ENCODE measurements around the gene LCN6.

LCN6 gene

DNA sequence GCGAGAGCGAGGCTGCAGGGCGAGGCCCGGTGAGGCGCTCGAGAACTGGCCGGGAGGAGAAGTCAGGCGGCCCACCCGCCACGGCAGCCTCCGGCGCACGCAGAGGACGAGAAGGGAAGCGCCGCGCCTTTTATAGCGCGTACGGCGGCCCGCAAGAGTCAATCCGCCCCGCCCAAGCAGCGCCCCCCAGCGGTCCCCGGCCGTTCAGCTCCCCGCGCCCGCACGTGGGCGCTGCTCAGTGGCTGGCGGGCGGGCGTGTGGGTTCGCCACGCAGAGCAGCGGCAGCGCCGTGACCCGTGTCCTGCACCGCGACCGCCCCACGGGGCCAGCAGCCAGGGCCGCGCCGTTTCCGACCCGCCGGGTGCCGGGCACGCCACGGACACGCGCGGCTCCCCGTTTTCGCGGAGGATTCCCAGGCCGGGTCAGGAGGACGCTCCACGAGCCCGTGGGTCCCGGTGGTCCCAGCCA, 20.2 kb downstream of the LCN6 start:
- H3K27ac ChIP-seq: peak overlapping the region; percentile 74
- peak overlapping the region; percentile 82 for H3K4me3 ChIP-seq
- no peaks in the 10 kb centered on the region for H3K9me3 ChIP-seq (ENCODE audit: low read depth, low read length)
- peak overlapping the region; percentile 98 for H3K9ac ChIP-seq (ENCODE audit: insufficient read length)
- DNase-seq (ENCODE audit: low read depth, low spot score): no peak
- H3K36me3 ChIP-seq (ENCODE audit: insufficient read depth, low read length): peaks cover 39% of the 10 kb centered on the region
- TF ChIP-seq EZH2 (IDR thresholded peaks at IDR 0.05) (no peak), POLR2AphosphoS5 (IDR thresholded peaks at IDR 0.05; ENCODE audit: borderline replicate concordance, low read depth, low read length) (peak; percentile 98), FOXP2 (optimal IDR thresholded peaks at IDR 0.05; ENCODE audit: control extremely low read depth, extremely low read length, insufficient read depth) (no peak)

DNA sequence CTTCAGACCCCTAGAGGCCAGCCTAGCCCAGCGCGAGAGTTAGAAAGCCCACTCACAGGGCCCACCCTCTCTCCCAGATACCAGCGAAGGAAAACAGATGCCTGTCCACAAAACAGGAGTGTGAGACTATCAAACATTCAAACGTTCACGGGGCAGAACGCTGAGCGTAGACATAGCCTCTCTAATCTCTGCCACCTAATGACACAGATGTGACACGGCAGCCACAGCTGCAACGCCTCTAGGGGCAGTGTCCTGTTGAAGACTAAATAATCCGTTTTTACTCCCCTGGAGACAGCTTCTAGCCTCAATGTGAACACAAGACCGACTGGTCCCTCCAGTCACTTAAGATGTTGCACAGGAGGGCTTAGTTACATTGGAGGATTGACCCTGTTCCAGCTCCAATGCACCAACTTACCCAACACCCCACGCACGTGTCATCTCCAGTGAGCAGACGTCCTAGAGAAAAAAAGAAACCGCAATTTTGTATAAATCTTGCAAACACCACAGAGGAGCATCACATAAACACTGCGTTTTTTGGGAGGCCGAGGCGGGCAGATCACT, 21.6 kb downstream of the LCN6 start:
- Histone ChIP-seq H3K27ac (peak overlapping the region; percentile 25), H3K9me3 (ENCODE audit: low read depth, low read length) (no peaks in the 10 kb centered on the region), H3K36me3 (ENCODE audit: insufficient read depth, low read length) (peaks cover 40% of the 10 kb centered on the region), H3K9ac (ENCODE audit: insufficient read length) (peak overlapping the region; percentile 98), H3K4me3 (peak overlapping the region; percentile 82)
- TF ChIP-seq POLR2AphosphoS5 (IDR thresholded peaks at IDR 0.05; ENCODE audit: borderline replicate concordance, low read depth, low read length) (no peak), EZH2 (IDR thresholded peaks at IDR 0.05) (no peak), FOXP2 (optimal IDR thresholded peaks at IDR 0.05; ENCODE audit: control extremely low read depth, extremely low read length, insufficient read depth) (no peak)
- DNase-seq (ENCODE audit: low read depth, low spot score): no peak

DNA sequence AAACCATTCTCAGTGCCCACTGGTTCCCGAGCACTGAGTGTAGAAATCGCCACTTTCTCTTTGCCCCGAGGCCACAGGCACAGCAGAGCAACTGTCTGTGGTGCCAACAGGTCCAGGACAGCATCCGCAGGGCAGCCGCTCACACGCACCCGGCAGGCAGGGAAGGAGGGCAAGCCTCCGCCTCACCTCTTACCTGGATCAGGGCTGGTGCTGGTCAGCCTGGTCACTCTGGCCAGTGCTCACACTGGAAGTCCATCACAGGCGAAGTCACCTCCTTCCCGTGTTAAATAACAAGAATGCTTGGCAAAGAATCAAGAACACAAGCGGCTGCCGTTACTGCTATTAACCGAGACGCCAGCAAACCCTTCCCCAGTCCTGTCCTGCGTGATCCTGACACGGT, 22.2 kb downstream of the LCN6 start:
- peak overlapping the region; percentile 82 for H3K4me3 ChIP-seq
- peaks cover 40% of the 10 kb centered on the region for H3K36me3 ChIP-seq (ENCODE audit: insufficient read depth, low read length)
- H3K9ac ChIP-seq (ENCODE audit: insufficient read length): peak overlapping the region; percentile 98
- TF ChIP-seq FOXP2 (optimal IDR thresholded peaks at IDR 0.05; ENCODE audit: control extremely low read depth, extremely low read length, insufficient read depth): no peak
- no peak for TF ChIP-seq EZH2 (IDR thresholded peaks at IDR 0.05)
- TF ChIP-seq POLR2AphosphoS5 (IDR thresholded peaks at IDR 0.05; ENCODE audit: borderline replicate concordance, low read depth, low read length): no peak
- H3K27ac ChIP-seq: peak overlapping the region; percentile 25
- H3K9me3 ChIP-seq (ENCODE audit: low read depth, low read length): no peaks in the 10 kb centered on the region
- DNase-seq (ENCODE audit: low read depth, low spot score): no peak

GRCh38 chr9:136725612-136726011, 22.7 kb downstream of the LCN6 start:
- Histone ChIP-seq H3K27ac (peak overlapping the region; percentile 25; the same call in 1 of the 2 replicates), H3K36me3 (ENCODE audit: insufficient read depth, low read length) (peaks cover 40% of the 10 kb centered on the region), H3K9ac (ENCODE audit: insufficient read length) (peak overlapping the region; percentile 98), H3K9me3 (ENCODE audit: low read depth, low read length) (no peaks in the 10 kb centered on the region), H3K4me3 (peak overlapping the region; percentile 82)
- no peak for DNase-seq (ENCODE audit: low read depth, low spot score)
- no peak for TF ChIP-seq FOXP2 (optimal IDR thresholded peaks at IDR 0.05; ENCODE audit: control extremely low read depth, extremely low read length, insufficient read depth)
- no peak for TF ChIP-seq EZH2 (IDR thresholded peaks at IDR 0.05)
- no peak for TF ChIP-seq POLR2AphosphoS5 (IDR thresholded peaks at IDR 0.05; ENCODE audit: borderline replicate concordance, low read depth, low read length)

DNA sequence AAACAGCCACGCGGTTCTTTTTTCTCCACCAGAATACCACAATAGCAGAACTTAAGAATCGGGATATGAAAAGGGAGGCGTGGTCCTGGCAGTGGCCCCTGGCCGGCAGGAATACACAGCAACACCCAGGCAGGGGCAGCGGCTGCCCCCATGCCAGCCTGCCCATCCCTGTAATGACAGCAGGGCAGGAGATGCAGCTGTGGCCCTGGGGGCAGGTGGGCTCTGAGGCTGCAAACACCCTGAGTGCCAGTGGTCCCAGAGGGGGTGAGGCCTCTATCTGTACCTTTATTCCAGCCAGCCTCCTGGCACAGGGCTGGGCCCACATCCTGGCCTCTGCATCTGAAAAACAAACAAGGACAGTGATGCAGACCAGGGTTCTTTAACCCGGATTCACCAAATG, 23.6 kb downstream of the LCN6 start:
- no peak for DNase-seq (ENCODE audit: low read depth, low spot score)
- no peaks in the 10 kb centered on the region for H3K9me3 ChIP-seq (ENCODE audit: low read depth, low read length)
- peaks cover 40% of the 10 kb centered on the region for H3K36me3 ChIP-seq (ENCODE audit: insufficient read depth, low read length)
- TF ChIP-seq EZH2 (IDR thresholded peaks at IDR 0.05): no peak
- TF ChIP-seq POLR2AphosphoS5 (IDR thresholded peaks at IDR 0.05; ENCODE audit: borderline replicate concordance, low read depth, low read length): no peak
- no peak for TF ChIP-seq FOXP2 (optimal IDR thresholded peaks at IDR 0.05; ENCODE audit: control extremely low read depth, extremely low read length, insufficient read depth)
- no peak overlapping the region for H3K9ac ChIP-seq (ENCODE audit: insufficient read length)
- H3K27ac ChIP-seq: peak overlapping the region; percentile 67
- no peak overlapping the region for H3K4me3 ChIP-seq

DNA sequence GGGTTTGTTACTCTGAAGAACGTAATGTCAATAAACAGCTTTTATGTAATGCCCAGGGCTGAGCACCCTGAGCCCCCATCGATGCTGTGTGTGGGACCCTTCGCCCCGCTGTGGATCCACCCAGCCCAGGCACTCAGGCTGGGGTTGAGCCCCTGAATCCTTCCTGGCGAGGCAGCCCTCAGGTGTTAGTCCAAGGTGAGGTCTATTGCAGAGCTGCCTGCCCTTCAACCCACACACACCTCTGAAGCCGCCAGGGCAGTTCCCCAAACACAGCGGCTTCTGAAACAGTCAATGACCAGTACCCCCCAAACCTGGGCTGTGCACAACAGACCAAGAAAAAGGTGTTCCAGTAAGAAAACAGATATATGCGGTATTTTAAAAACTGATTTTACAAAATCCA, 24.3 kb downstream of the LCN6 start:
- peak overlapping the region; percentile 67 for H3K27ac ChIP-seq
- no peak for TF ChIP-seq EZH2 (IDR thresholded peaks at IDR 0.05)
- no peak for TF ChIP-seq POLR2AphosphoS5 (IDR thresholded peaks at IDR 0.05; ENCODE audit: borderline replicate concordance, low read depth, low read length)
- TF ChIP-seq FOXP2 (optimal IDR thresholded peaks at IDR 0.05; ENCODE audit: control extremely low read depth, extremely low read length, insufficient read depth): no peak
- no peaks in the 10 kb centered on the region for H3K9me3 ChIP-seq (ENCODE audit: low read depth, low read length)
- H3K4me3 ChIP-seq: no peak overlapping the region
- H3K9ac ChIP-seq (ENCODE audit: insufficient read length): no peak overlapping the region
- H3K36me3 ChIP-seq (ENCODE audit: insufficient read depth, low read length): peaks cover 40% of the 10 kb centered on the region
- no peak for DNase-seq (ENCODE audit: low read depth, low spot score)

GRCh38 chr9:136723362-136723976, 24.9 kb downstream of the LCN6 start:
- peak overlapping the region; percentile 67; the same call in 1 of the 2 replicates for H3K27ac ChIP-seq
- H3K36me3 ChIP-seq (ENCODE audit: insufficient read depth, low read length): peaks cover 40% of the 10 kb centered on the region
- no peaks in the 10 kb centered on the region for H3K9me3 ChIP-seq (ENCODE audit: low read depth, low read length)
- H3K9ac ChIP-seq (ENCODE audit: insufficient read length): no peak overlapping the region
- TF ChIP-seq EZH2 (IDR thresholded peaks at IDR 0.05) (no peak), POLR2AphosphoS5 (IDR thresholded peaks at IDR 0.05; ENCODE audit: borderline replicate concordance, low read depth, low read length) (no peak; the same call in 1 of the 2 replicates), FOXP2 (optimal IDR thresholded peaks at IDR 0.05; ENCODE audit: control extremely low read depth, extremely low read length, insufficient read depth) (no peak)
- H3K4me3 ChIP-seq: no peak overlapping the region
- DNase-seq (ENCODE audit: low read depth, low spot score): no peak

DNA sequence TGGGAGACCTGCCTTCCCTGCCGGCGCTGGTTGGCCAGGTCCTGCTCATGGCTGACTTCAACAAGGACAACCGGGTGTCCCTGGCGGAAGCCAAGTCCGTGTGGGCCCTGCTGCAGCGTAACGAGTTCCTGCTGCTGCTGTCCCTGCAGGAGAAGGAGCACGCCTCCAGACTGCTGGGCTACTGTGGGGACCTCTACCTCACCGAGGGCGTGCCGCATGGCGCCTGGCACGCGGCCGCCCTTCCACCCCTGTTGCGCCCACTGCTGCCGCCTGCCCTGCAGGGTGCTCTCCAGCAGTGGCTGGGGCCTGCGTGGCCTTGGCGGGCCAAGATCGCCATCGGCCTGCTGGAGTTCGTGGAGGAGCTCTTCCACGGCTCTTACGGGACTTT, 25.4 kb downstream of the LCN6 start:
- Histone ChIP-seq H3K9me3 (ENCODE audit: low read depth, low read length) (no peaks in the 10 kb centered on the region), H3K4me3 (no peak overlapping the region), H3K27ac (no peak overlapping the region), H3K9ac (ENCODE audit: insufficient read length) (no peak overlapping the region), H3K36me3 (ENCODE audit: insufficient read depth, low read length) (peaks cover 40% of the 10 kb centered on the region)
- no peak for DNase-seq (ENCODE audit: low read depth, low spot score)
- TF ChIP-seq FOXP2 (optimal IDR thresholded peaks at IDR 0.05; ENCODE audit: control extremely low read depth, extremely low read length, insufficient read depth) (no peak), POLR2AphosphoS5 (IDR thresholded peaks at IDR 0.05; ENCODE audit: borderline replicate concordance, low read depth, low read length) (0 out of 2 replicates have a peak, but pooled peaks have one; percentile 14)
